Activated B cell treated with CpG ODN at 0.5 μM for 24 hours (primary cell): Measurements from ENCODE around the gene C14orf93. TPM values are rescaled to one million over a fixed set of nuclear protein-coding genes. Genes with fewer than 3 reads are reported as not detected.

Experiments used
- ATAC-seq: fragments of 200-7000 bp; cut with Tn5 transposase; one replicate; pipeline ENCODE4 v1.10.0; 2021; ENCODE audit warnings: low read depth, mild to moderate bottlenecking, moderate library complexity
- CTCF ChIA-PET: fragments of 350-600 bp; sonication (Branson Sonifier 250); formaldehyde crosslinking; loops from one replicate; lab custom pipeline; 2021; ENCODE audit warnings: antibody characterized with exemption; lab: Charles Lee
- POLR2A ChIA-PET: fragments of 350-600 bp; sonication (Branson Sonifier 250); formaldehyde crosslinking; loops from one replicate; lab custom pipeline; 2021; ENCODE audit warnings: antibody characterized with exemption; lab: Charles Lee
- DNase-seq: peaks from one replicate; pipeline ENCODE4 v3.0.0; 2022
- H3K27ac Mint-ChIP-seq: one replicate; pipeline ENCODE4 v1.8.0; 2020; ENCODE audit warnings: mixed read lengths
- H3K27me3 Mint-ChIP-seq: one replicate; pipeline ENCODE4 v1.8.0; 2021; ENCODE audit warnings: mixed read lengths
- H3K36me3 Mint-ChIP-seq: one replicate; pipeline ENCODE4 v1.8.0; 2021; ENCODE audit warnings: low read depth, mixed read lengths
- H3K4me1 Mint-ChIP-seq: one replicate; pipeline ENCODE4 v1.8.0; 2021; ENCODE audit warnings: mixed read lengths
- H3K4me3 Mint-ChIP-seq: one replicate; pipeline ENCODE4 v1.8.0; 2020; ENCODE audit warnings: mild to moderate bottlenecking, mixed read lengths
- H3K9me3 Mint-ChIP-seq: one replicate; pipeline ENCODE4 v1.8.0; 2020; ENCODE audit warnings: mixed read lengths
- CTCF ChIP-seq: fragments of 200-600 bp; IDR thresholded peaks from one replicate; pipeline ENCODE4 v1.8.0; 2022; ENCODE audit warnings: antibody characterized with exemption, mild to moderate bottlenecking
- intact Hi-C: fragments of 100-400 bp; cut with micrococcal nuclease; formaldehyde crosslinking; loops from one replicate; pipeline ENCODE4 v1.15.1; 2024
- total RNA-seq: library from RNA; stranded (reverse); gene quantifications from 2 replicates; pipeline ENCODE4 v1.2.3, GENCODE V29; 2022

Gene C14orf93
- total RNA-seq, 1 donor from 2014 or later: 13.5 TPM

- ChIA-PET CTCF (interaction anchor here (0.6 kb wide), 1 partner anchor 373 kb away, joined by 3 read pairs; no protein-coding TSS in a partner anchor), POLR2A (interaction anchor here (0.7 kb wide), 1 partner anchor 372 kb away, joined by 3 read pairs; no protein-coding TSS in a partner anchor)
- Mint-ChIP-seq H3K4me3 (no peak overlapping the region), H3K4me1 (no peaks in the 10 kb centered on the region), H3K9me3 (no peaks in the 10 kb centered on the region), H3K27ac (no peak overlapping the region), H3K36me3 (peaks cover 12% of the 10 kb centered on the region), H3K27me3 (no peaks in the 10 kb centered on the region)
- no peak for TF ChIP-seq CTCF
- no peak for DNase-seq
- no peak for ATAC-seq
- intact Hi-C loops: no loop called here
Observed at GRCh38 chr14:22939684-22940083, 70.3 kb downstream of the C14orf93 start.

Other genes starting within 250 kb of the C14orf93 start
- 174 and 190 TPM in 2 replicates for gene OXA1L, start 243.5 kb downstream of the C14orf93 start, total RNA-seq
- 30.8 and 33.7 TPM in 2 replicates for gene SLC7A7, start 194.7 kb downstream of the C14orf93 start, total RNA-seq
- gene MRPL52, start 180.3 kb downstream of the C14orf93 start, total RNA-seq: 142 and 150 TPM in 2 replicates
- 3.4 and 4.1 TPM in 2 replicates for gene MMP14, start 173.6 kb downstream of the C14orf93 start, total RNA-seq
- 83.2 and 83.3 TPM in 2 replicates for gene LRP10, start 138.4 kb downstream of the C14orf93 start, total RNA-seq
- 0.71 and 1.4 TPM in 2 replicates for gene REM2, start 126.9 kb downstream of the C14orf93 start, total RNA-seq
- gene RBM23, start 91.0 kb downstream of the C14orf93 start, total RNA-seq: 130 and 131 TPM in 2 replicates
- gene PRMT5, start 80.8 kb downstream of the C14orf93 start, total RNA-seq: 75.3 and 96.5 TPM in 2 replicates
- 28.4 and 33.2 TPM in 2 replicates for gene HAUS4, start 53.1 kb downstream of the C14orf93 start, total RNA-seq
- gene AJUBA, start 27.6 kb downstream of the C14orf93 start, total RNA-seq: 0.29 and 0.67 TPM in 2 replicates
- gene PSMB5, start 24.8 kb upstream of the C14orf93 start, total RNA-seq: 53.3 and 67.5 TPM in 2 replicates
- not detected in 2 replicates for gene PSMB11, start 32.1 kb upstream of the C14orf93 start, total RNA-seq
- gene CDH24, start 47.4 kb upstream of the C14orf93 start, total RNA-seq: 0.73 and 1.3 TPM in 2 replicates
- 238 and 263 TPM in 2 replicates for gene ACIN1, start 85.0 kb upstream of the C14orf93 start, total RNA-seq
- 35.3 and 36.0 TPM in 2 replicates for gene C14orf119, start 85.4 kb upstream of the C14orf93 start, total RNA-seq
- not detected in 2 replicates for gene CIROP, start 94.8 kb upstream of the C14orf93 start, total RNA-seq
- gene CEBPE, start 109.1 kb upstream of the C14orf93 start, total RNA-seq: 0.17 and 0.20 TPM in 2 replicates
- gene SLC7A8, start 173.5 kb upstream of the C14orf93 start, total RNA-seq: 0.76 and 1.8 TPM in 2 replicates
- not detected in 2 replicates for gene RNF212B, start 227.8 kb upstream of the C14orf93 start, total RNA-seq